ENCODE measurements around the gene CEP112.

DNA sequence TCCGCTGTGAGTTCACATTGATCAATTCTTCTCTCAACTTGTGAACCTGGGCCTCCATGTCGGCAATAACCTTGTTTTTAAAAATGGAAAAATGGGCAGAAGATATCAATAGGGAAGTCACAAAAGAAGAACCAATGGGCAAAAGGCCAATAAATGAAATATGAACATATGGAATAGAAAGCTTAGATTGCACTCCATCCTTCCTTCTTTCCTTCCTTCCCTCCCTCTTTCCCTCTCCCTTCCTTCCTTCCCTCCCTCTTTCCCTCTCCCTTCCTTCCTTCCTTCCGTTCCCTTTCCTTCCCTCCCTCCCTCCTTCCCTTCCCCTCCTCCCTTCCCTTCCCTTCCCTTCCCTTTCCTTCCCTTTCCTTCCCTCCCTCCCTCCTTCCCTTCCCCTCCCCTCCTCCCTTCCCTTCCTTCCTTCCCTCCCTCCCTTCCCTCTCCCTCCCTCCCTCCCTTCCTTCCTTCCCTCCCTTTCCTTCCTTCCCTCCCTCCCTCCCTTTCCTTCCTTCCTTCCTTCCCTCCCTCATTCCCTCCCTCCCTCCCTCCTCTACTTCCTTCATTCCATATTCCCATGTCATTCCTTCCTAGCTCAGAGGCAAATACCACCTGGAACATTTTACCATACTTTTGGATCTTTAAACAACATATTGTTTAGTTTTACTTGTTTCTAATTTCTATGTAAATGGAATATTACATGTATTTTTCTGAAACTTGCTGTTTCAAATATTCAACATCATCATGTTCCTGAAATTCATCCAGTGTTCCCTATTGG is 339.8 kb downstream of the CEP112 start:
- TF ChIP-seq CTCF (IDR thresholded peaks at IDR 0.05) (no peak), ZFX (IDR thresholded peaks at IDR 0.05; ENCODE audit: borderline replicate concordance) (no peak)
